Esophagus squamous epithelium (tissue), 5 donors: ENCODE data around the gene GFRA3. TPM values are rescaled to one million over a fixed set of nuclear protein-coding genes. Genes with fewer than 3 reads are reported as not detected.

ENCODE experiments used
- DNase-seq: peaks from one replicate; lab custom pipeline; 2025; lab: John Stamatoyannopoulos, UW
- H3K27ac ChIP-seq, 4 donors: fragments of 200-600 bp; sonication (generic); one replicate each; pipeline ENCODE4 v1.5.1; 2016 to 2019; ENCODE audit warnings: mild to moderate bottlenecking in 1 of 4
- H3K27me3 ChIP-seq, 4 donors: fragments of 200-600 bp; sonication (generic); 1 replicate in 3 of 4; 2 replicates in 1 of 4; pipeline versions ENCODE4 v1.5.1 to v1.6.0; 2017 to 2021; ENCODE audit warnings: antibody characterized with exemption in 1 of 4
- H3K36me3 ChIP-seq, 3 donors: fragments of 200-600 bp; sonication (generic); one replicate each; pipeline ENCODE4 v1.5.1; 2016 to 2019
- H3K4me1 ChIP-seq, 3 donors: fragments of 200-600 bp; sonication (generic); one replicate each; pipeline ENCODE4 v1.5.1; 2017 to 2019
- H3K4me3 ChIP-seq, 4 donors: fragments of 200-600 bp; sonication (generic); 1 replicate in 3 of 4; 2 replicates in 1 of 4; pipeline ENCODE4 v1.5.1; 2016 to 2019; ENCODE audit warnings: mild to moderate bottlenecking in 2 of 4, moderate library complexity in 1 of 4
- H3K9me3 ChIP-seq, 3 donors: fragments of 200-600 bp; sonication (generic); one replicate each; pipeline ENCODE4 v1.5.1; 2016 to 2019
- POLR2A ChIP-seq, 4 donors: fragments of 450-650 bp; IDR thresholded peaks; one replicate each; pipeline ENCODE4 v1.6.1; 2017; ENCODE audit warnings: antibody characterized with exemption in 4 of 4, mild to moderate bottlenecking in 4 of 4, moderate library complexity in 3 of 4
- WGBS, 2 donors: methylation state at CpG; one replicate each; pipeline ENCODE4 v1.1.5; 2018; 5-methylcytosine and 5-hydroxymethylcytosine counted together
- intact Hi-C: fragments of 100-400 bp; cut with DNase I; formaldehyde crosslinking; loops from one replicate; pipeline ENCODE4 v1.15.0; 2022
- total RNA-seq, 4 donors: library from RNA; depleted of rRNA; stranded (reverse); fragments of >200 nt; gene quantifications; one replicate each; pipeline ENCODE4 v1.1.0, GENCODE V29; 2016
- TF ChIP-seq, protein P1 (sequence below), 6 experiments: fragments of 450-650 bp in 4 of 6; fragments of 200-600 bp in 2 of 6; sonication (generic) in 2 of 6; IDR thresholded peaks; one replicate each; pipeline ENCODE4 v1.5.1; 2016 to 2019; ENCODE audit warnings: antibody characterized with exemption in 6 of 6, mild to moderate bottlenecking in 4 of 6, moderate library complexity in 4 of 6
- donor health status: DM: yes; HTN: yes; CAD: no.

GFRA3 gene
- total RNA-seq, 4 donors from 2014 or later = 0.35 to 0.41 TPM; not detected in 2

DNA sequence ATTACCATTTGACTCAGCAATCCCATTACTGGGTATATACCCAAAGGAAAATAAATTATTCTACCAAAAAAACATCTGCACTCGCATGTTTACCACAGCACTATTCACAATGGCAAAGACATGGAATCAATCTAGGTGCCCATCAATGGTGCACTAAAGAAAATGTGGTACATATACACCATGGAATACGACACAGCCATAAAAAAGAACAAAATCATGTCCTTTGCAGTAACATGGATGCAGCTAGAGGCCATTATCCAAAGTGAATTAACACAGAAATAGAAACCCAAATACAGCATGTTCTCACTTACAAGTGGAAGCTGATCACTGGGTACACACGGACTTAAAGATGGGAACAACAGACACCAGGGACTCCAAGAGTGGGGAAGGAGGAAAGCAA, 63.4 kb downstream of the GFRA3 start:
- Histone ChIP-seq H3K9me3 (no peaks in the 10 kb centered on the region), H3K4me1 (peaks cover 11 to 35% (median 17%) of the 10 kb centered on the region in 3 donors), H3K36me3 (peaks cover 0 to 44% (median 0%) of the 10 kb centered on the region in 3 donors), H3K27ac (no peak overlapping the region), H3K4me3 (no peak overlapping the region), H3K27me3 (no peaks in the 10 kb centered on the region)
- no peak for TF ChIP-seq POLR2A (IDR thresholded peaks at IDR 0.05)
- TF ChIP-seq, protein P1, sequence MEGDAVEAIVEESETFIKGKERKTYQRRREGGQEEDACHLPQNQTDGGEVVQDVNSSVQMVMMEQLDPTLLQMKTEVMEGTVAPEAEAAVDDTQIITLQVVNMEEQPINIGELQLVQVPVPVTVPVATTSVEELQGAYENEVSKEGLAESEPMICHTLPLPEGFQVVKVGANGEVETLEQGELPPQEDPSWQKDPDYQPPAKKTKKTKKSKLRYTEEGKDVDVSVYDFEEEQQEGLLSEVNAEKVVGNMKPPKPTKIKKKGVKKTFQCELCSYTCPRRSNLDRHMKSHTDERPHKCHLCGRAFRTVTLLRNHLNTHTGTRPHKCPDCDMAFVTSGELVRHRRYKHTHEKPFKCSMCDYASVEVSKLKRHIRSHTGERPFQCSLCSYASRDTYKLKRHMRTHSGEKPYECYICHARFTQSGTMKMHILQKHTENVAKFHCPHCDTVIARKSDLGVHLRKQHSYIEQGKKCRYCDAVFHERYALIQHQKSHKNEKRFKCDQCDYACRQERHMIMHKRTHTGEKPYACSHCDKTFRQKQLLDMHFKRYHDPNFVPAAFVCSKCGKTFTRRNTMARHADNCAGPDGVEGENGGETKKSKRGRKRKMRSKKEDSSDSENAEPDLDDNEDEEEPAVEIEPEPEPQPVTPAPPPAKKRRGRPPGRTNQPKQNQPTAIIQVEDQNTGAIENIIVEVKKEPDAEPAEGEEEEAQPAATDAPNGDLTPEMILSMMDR (IDR thresholded peaks at IDR 0.05) = no peak
- no peak for DNase-seq
- WGBS, 2 donors = 91 to 93% methylated on average over 3 of the region's 3 CpGs
- intact Hi-C loops = no loop called here

Other genes starting within 250 kb of the GFRA3 start
- 10 to 100 TPM; 12.2 to 46.0 (median 13.9) TPM for gene FAM13B, start 241.5 kb downstream of the GFRA3 start, total RNA-seq
- gene WNT8A, start 190.6 kb downstream of the GFRA3 start, total RNA-seq = not detected
- gene NME5, start 135.2 kb downstream of the GFRA3 start, total RNA-seq = 1 to 10 TPM in 1 of 4 donors, under 1 TPM in 2, not detected in 1; 0.38 to 3.0 (median 0.61) TPM
- 10 to 100 TPM; 27.9 to 39.9 (median 32.6) TPM for gene BRD8, start 96.0 kb downstream of the GFRA3 start, total RNA-seq
- gene KIF20A, start 95.5 kb downstream of the GFRA3 start, total RNA-seq = 10 to 100 TPM in 3 of 4 donors, 1 to 10 TPM in 1; 5.7 to 22.7 (median 17.8) TPM
- 10 to 100 TPM; 10.4 to 25.8 (median 20.5) TPM for gene CDC23, start 61.3 kb downstream of the GFRA3 start, total RNA-seq
- 1 to 10 TPM in 3 of 4 donors, under 1 TPM in 1; 0.80 to 3.1 (median 1.8) TPM for gene CDC25C, start 57.2 kb upstream of the GFRA3 start, total RNA-seq
- gene FAM53C, start 63.6 kb upstream of the GFRA3 start, total RNA-seq = 10 to 100 TPM; 12.1 to 14.2 (median 13.4) TPM
- gene KDM3B, start 78.1 kb upstream of the GFRA3 start, total RNA-seq = 10 to 100 TPM; 34.5 to 53.8 (median 36.2) TPM
- 1 to 10 TPM in 1 of 4 donors, under 1 TPM in 3; 0.11 to 3.8 (median 0.20) TPM for gene REEP2, start 164.4 kb upstream of the GFRA3 start, total RNA-seq
- 10 to 100 TPM; 10.9 to 47.8 (median 19.5) TPM for gene EGR1, start 190.9 kb upstream of the GFRA3 start, total RNA-seq